SK-N-MC (cell line): Measurements from ENCODE around the gene FOSL2.

Source experiments
- EZH2 ChIP-seq: fragments of 200-600 bp; sonication (generic); IDR thresholded peaks from one replicate; pipeline ENCODE4 v1.6.1; 2017; ENCODE audit warnings: antibody characterized with exemption
- FOXP2 ChIP-seq: optimal IDR thresholded peaks from 2 replicates; pipeline ENCODE3; 2011; ENCODE audit warnings: mild to moderate bottlenecking, moderate library complexity; ENCODE audit not compliant: insufficient read depth; ENCODE audit errors: extremely low read length, control extremely low read depth
- POLR2AphosphoS5 ChIP-seq: IDR thresholded peaks from 2 replicates; pipeline ENCODE4 v1.6.1; 2012; ENCODE audit warnings: mild to moderate bottlenecking, low read depth, low read length, borderline replicate concordance

DNA sequence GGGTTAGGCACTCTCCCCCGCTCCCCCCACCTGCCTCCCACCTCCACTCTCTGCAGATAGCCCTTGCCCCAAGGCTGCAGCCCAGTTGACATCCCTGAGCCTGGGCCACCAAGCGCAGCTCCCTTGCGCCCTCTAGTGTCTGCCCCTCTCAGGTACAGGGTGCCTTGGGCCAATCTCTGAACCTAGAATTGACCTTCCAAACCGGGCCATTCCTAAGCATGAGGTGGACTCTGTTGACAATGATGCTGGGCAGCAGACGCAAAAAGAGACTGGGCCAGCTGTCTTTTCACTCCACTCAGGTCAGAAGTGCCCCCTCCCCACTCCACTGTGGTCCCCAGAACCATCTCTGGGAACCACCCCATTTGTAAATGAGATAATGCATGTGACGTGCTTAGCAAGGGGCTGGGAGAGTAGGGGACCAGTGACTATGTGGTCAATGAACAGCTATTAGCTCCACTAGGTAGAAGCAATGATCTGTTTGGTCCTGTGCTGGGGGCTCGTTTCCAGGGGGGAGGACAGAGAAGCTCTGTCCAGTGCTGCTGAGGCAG lies 60.0 kb downstream of the FOSL2 start:
- TF ChIP-seq EZH2 = no peak
- TF ChIP-seq FOXP2 = no peak
- no peak for TF ChIP-seq POLR2AphosphoS5
